ENCODE results near the gene MDH1.
"Not testable (repeated sequence)": the region's sequence is repeated elsewhere in the genome, so short reads cannot be mapped to it uniquely, and the experiment has no call there.

MDH1 gene

GRCh38 chr2:63573026-63573425 is 15.7 kb upstream of the MDH1 start:
- not testable (repeated sequence) for H3K4me1 ChIP-seq (ENCODE audit: insufficient read depth, low read length); H2AFZ ChIP-seq (ENCODE audit: low read depth, low read length); H3K27me3 ChIP-seq (ENCODE audit: insufficient read depth, low read length); H3K36me3 ChIP-seq (ENCODE audit: insufficient read depth, low read length); H3K9me3 ChIP-seq (ENCODE audit: low read length); H3K4me3 ChIP-seq (ENCODE audit: low read length)

GRCh38 chr2:63573726-63574345 is 14.9 kb upstream of the MDH1 start:
- H3K4me3 ChIP-seq (ENCODE audit: low read length); H2AFZ ChIP-seq (ENCODE audit: low read depth, low read length); H3K36me3 ChIP-seq (ENCODE audit: insufficient read depth, low read length); H3K27me3 ChIP-seq (ENCODE audit: insufficient read depth, low read length); H3K4me1 ChIP-seq (ENCODE audit: insufficient read depth, low read length); H3K9me3 ChIP-seq (ENCODE audit: low read length): not testable (repeated sequence)

GRCh38 chr2:63576546-63576945 is 12.2 kb upstream of the MDH1 start:
- no peak overlapping the region for H2AFZ ChIP-seq (ENCODE audit: low read depth, low read length)
- no peak overlapping the region for H3K4me3 ChIP-seq (ENCODE audit: low read length)

GRCh38 chr2:63578767-63579166 is 10.0 kb upstream of the MDH1 start:
- H3K9me3 ChIP-seq (ENCODE audit: low read length) = no peaks in the 10 kb centered on the region
- no peaks in the 10 kb centered on the region for H3K4me1 ChIP-seq (ENCODE audit: insufficient read depth, low read length)
- no peak overlapping the region for H2AFZ ChIP-seq (ENCODE audit: low read depth, low read length)
- H3K36me3 ChIP-seq (ENCODE audit: insufficient read depth, low read length) = no peaks in the 10 kb centered on the region
- no peak overlapping the region for H3K4me3 ChIP-seq (ENCODE audit: low read length)
- no peaks in the 10 kb centered on the region for H3K27me3 ChIP-seq (ENCODE audit: insufficient read depth, low read length)

More at GRCh38 chr2:63576546-63576945, 12.2 kb upstream of the MDH1 start:
- Histone ChIP-seq H3K36me3 (ENCODE audit: insufficient read depth, low read length) (no peaks in the 10 kb centered on the region), H3K4me1 (ENCODE audit: insufficient read depth, low read length) (no peaks in the 10 kb centered on the region), H3K9me3 (ENCODE audit: low read length) (no peaks in the 10 kb centered on the region), H3K27me3 (ENCODE audit: insufficient read depth, low read length) (no peaks in the 10 kb centered on the region)

- Histone ChIP-seq H3K36me3 (ENCODE audit: insufficient read depth, low read length) (no peaks in the 10 kb centered on the region), H3K4me1 (ENCODE audit: insufficient read depth, low read length) (no peaks in the 10 kb centered on the region), H3K4me3 (ENCODE audit: low read length) (no peak overlapping the region), H2AFZ (ENCODE audit: low read depth, low read length) (no peak overlapping the region), H3K27me3 (ENCODE audit: insufficient read depth, low read length) (no peaks in the 10 kb centered on the region), H3K9me3 (ENCODE audit: low read length) (no peaks in the 10 kb centered on the region)
These were observed 8.0 kb upstream of the MDH1 start for GRCh38 chr2:63580651-63581297.

GRCh38 chr2:63581298-63581961 is 7.3 kb upstream of the MDH1 start:
- H3K4me1 ChIP-seq (ENCODE audit: insufficient read depth, low read length) = peaks cover under 1% of the 10 kb centered on the region
- H3K36me3 ChIP-seq (ENCODE audit: insufficient read depth, low read length) = no peaks in the 10 kb centered on the region
- no peaks in the 10 kb centered on the region for H3K9me3 ChIP-seq (ENCODE audit: low read length)
- H2AFZ ChIP-seq (ENCODE audit: low read depth, low read length) = no peak overlapping the region
- no peak overlapping the region for H3K4me3 ChIP-seq (ENCODE audit: low read length)
- no peaks in the 10 kb centered on the region for H3K27me3 ChIP-seq (ENCODE audit: insufficient read depth, low read length)

- Histone ChIP-seq H3K9me3 (ENCODE audit: low read length) (no peaks in the 10 kb centered on the region), H3K4me1 (ENCODE audit: insufficient read depth, low read length) (peaks cover 14% of the 10 kb centered on the region), H3K4me3 (ENCODE audit: low read length) (no peak overlapping the region), H2AFZ (ENCODE audit: low read depth, low read length) (no peak overlapping the region), H3K27me3 (ENCODE audit: insufficient read depth, low read length) (no peaks in the 10 kb centered on the region), H3K36me3 (ENCODE audit: insufficient read depth, low read length) (no peaks in the 10 kb centered on the region)
These were observed 5.9 kb upstream of the MDH1 start for GRCh38 chr2:63582873-63583272.

- Histone ChIP-seq H3K4me3 (ENCODE audit: low read length) (peak overlapping the region; percentile 77), H3K4me1 (ENCODE audit: insufficient read depth, low read length) (peaks cover 35% of the 10 kb centered on the region), H3K36me3 (ENCODE audit: insufficient read depth, low read length) (peaks cover 14% of the 10 kb centered on the region), H2AFZ (ENCODE audit: low read depth, low read length) (peak overlapping the region; percentile 94), H3K27me3 (ENCODE audit: insufficient read depth, low read length) (no peaks in the 10 kb centered on the region), H3K9me3 (ENCODE audit: low read length) (no peaks in the 10 kb centered on the region)
These were observed 864 bp upstream of the MDH1 start for GRCh38 chr2:63587814-63588384.

- Histone ChIP-seq H3K36me3 (ENCODE audit: insufficient read depth, low read length) (peaks cover 25% of the 10 kb centered on the region), H2AFZ (ENCODE audit: low read depth, low read length) (peak overlapping the region; percentile 53), H3K4me3 (ENCODE audit: low read length) (peak overlapping the region; percentile 77), H3K9me3 (ENCODE audit: low read length) (no peaks in the 10 kb centered on the region), H3K27me3 (ENCODE audit: insufficient read depth, low read length) (no peaks in the 10 kb centered on the region), H3K4me1 (ENCODE audit: insufficient read depth, low read length) (peaks cover 35% of the 10 kb centered on the region)
These were observed 590 bp downstream of the MDH1 start for GRCh38 chr2:63589148-63589958.

GRCh38 chr2:63590626-63591408 is 2.1 kb downstream of the MDH1 start:
- Histone ChIP-seq H2AFZ (ENCODE audit: low read depth, low read length) (no peak overlapping the region), H3K9me3 (ENCODE audit: low read length) (no peaks in the 10 kb centered on the region), H3K4me3 (ENCODE audit: low read length) (peak overlapping the region; percentile 77)

GRCh38 chr2:63591566-63592175 is 2.9 kb downstream of the MDH1 start:
- peaks cover 32% of the 10 kb centered on the region for H3K4me1 ChIP-seq (ENCODE audit: insufficient read depth, low read length)
- peaks cover 45% of the 10 kb centered on the region for H3K36me3 ChIP-seq (ENCODE audit: insufficient read depth, low read length)
- no peaks in the 10 kb centered on the region for H3K9me3 ChIP-seq (ENCODE audit: low read length)
- no peaks in the 10 kb centered on the region for H3K27me3 ChIP-seq (ENCODE audit: insufficient read depth, low read length)
- H2AFZ ChIP-seq (ENCODE audit: low read depth, low read length) = no peak overlapping the region
- no peak overlapping the region for H3K4me3 ChIP-seq (ENCODE audit: low read length)

More at GRCh38 chr2:63590626-63591408, 2.1 kb downstream of the MDH1 start:
- peaks cover 38% of the 10 kb centered on the region for H3K36me3 ChIP-seq (ENCODE audit: insufficient read depth, low read length)
- no peaks in the 10 kb centered on the region for H3K27me3 ChIP-seq (ENCODE audit: insufficient read depth, low read length)
- H3K4me1 ChIP-seq (ENCODE audit: insufficient read depth, low read length) = peaks cover 35% of the 10 kb centered on the region

- Histone ChIP-seq H3K36me3 (ENCODE audit: insufficient read depth, low read length) (peaks cover 60% of the 10 kb centered on the region), H3K9me3 (ENCODE audit: low read length) (no peaks in the 10 kb centered on the region), H3K27me3 (ENCODE audit: insufficient read depth, low read length) (no peaks in the 10 kb centered on the region), H3K4me1 (ENCODE audit: insufficient read depth, low read length) (peaks cover 18% of the 10 kb centered on the region), H3K4me3 (ENCODE audit: low read length) (no peak overlapping the region), H2AFZ (ENCODE audit: low read depth, low read length) (no peak overlapping the region)
These were observed 5.9 kb downstream of the MDH1 start for GRCh38 chr2:63594660-63595059.

Data from neuron (in vitro differentiated cells).